Type B pancreatic cell (in vitro differentiated cells): Measurements from ENCODE around the gene HSFX3. TPM values are rescaled to one million over a fixed set of nuclear protein-coding genes. Genes with fewer than 3 reads are reported as not detected.
"Not testable (repeated sequence)": the region's sequence is repeated elsewhere in the genome, so short reads cannot be mapped to it uniquely, and the experiment has no call there.

Source experiments
- DNase-seq: peaks from one replicate; pipeline ENCODE4 v3.0.0; 2021; ENCODE audit warnings: mixed read lengths; ENCODE audit not compliant: unreplicated experiment; ENCODE audit errors: extremely low spot score
- H3K27ac Mint-ChIP-seq: 2 replicates; pipeline ENCODE4 v1.8.0; 2021; ENCODE audit warnings: mild to moderate bottlenecking, mixed read lengths
- H3K27me3 Mint-ChIP-seq: 2 replicates; pipeline ENCODE4 v1.8.0; 2021; ENCODE audit warnings: mixed read lengths
- H3K36me3 Mint-ChIP-seq: 2 replicates; pipeline ENCODE4 v1.8.0; 2021; ENCODE audit warnings: mixed read lengths
- H3K4me1 Mint-ChIP-seq: one replicate; pipeline ENCODE4 v1.8.0; 2021; ENCODE audit warnings: mixed read lengths; ENCODE audit not compliant: unreplicated experiment
- H3K4me3 Mint-ChIP-seq: 2 replicates; pipeline ENCODE4 v1.8.0; 2021; ENCODE audit warnings: mild to moderate bottlenecking, mixed read lengths
- H3K9me3 Mint-ChIP-seq: 2 replicates; pipeline ENCODE4 v1.8.0; 2021; ENCODE audit warnings: mixed read lengths
- total RNA-seq: library from RNA; stranded (reverse); gene quantifications from 2 replicates; pipeline ENCODE4 v1.2.1, GENCODE V29; 2021; ENCODE audit warnings: low replicate concordance
- TF ChIP-seq, protein P1 (sequence below): fragments of 200-600 bp; sonication (generic); conservative IDR thresholded peaks from 2 replicates; pipeline ENCODE4 v1.5.0; 2021; ENCODE audit warnings: antibody characterized with exemption, mild to moderate bottlenecking

The HSFX3 gene
- total RNA-seq, 1 donor from 2014 or later: not detected

DNA sequence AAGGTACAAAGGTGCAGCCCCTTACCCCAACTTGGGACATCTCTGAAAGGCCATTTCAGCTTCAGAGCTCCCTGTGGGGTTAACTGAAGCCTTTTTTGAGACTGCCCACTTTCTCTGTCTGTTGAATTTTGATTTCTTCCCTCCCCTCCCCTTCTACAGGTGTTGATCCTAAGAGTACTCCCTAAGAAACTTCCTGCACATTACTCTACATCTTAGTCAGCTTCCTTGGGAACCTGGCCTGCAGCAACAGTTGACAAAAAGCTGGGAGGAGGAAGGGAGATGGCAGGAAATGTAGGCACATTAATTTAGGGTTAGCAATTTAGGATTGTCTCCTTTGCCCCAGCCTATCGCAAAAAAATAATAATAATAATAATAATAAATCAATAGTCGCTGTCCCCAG lies 43.4 kb downstream of the HSFX3 start:
- Mint-ChIP-seq H3K9me3 (no peaks in the 10 kb centered on the region), H3K27ac (peak overlapping the region; percentile 80), H3K36me3 (peaks cover 3% of the 10 kb centered on the region), H3K4me1 (peaks cover 4% of the 10 kb centered on the region), H3K4me3 (no peak overlapping the region), H3K27me3 (no peaks in the 10 kb centered on the region)
- no peak for DNase-seq
- TF ChIP-seq, protein P1, sequence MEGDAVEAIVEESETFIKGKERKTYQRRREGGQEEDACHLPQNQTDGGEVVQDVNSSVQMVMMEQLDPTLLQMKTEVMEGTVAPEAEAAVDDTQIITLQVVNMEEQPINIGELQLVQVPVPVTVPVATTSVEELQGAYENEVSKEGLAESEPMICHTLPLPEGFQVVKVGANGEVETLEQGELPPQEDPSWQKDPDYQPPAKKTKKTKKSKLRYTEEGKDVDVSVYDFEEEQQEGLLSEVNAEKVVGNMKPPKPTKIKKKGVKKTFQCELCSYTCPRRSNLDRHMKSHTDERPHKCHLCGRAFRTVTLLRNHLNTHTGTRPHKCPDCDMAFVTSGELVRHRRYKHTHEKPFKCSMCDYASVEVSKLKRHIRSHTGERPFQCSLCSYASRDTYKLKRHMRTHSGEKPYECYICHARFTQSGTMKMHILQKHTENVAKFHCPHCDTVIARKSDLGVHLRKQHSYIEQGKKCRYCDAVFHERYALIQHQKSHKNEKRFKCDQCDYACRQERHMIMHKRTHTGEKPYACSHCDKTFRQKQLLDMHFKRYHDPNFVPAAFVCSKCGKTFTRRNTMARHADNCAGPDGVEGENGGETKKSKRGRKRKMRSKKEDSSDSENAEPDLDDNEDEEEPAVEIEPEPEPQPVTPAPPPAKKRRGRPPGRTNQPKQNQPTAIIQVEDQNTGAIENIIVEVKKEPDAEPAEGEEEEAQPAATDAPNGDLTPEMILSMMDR: no peak

DNA sequence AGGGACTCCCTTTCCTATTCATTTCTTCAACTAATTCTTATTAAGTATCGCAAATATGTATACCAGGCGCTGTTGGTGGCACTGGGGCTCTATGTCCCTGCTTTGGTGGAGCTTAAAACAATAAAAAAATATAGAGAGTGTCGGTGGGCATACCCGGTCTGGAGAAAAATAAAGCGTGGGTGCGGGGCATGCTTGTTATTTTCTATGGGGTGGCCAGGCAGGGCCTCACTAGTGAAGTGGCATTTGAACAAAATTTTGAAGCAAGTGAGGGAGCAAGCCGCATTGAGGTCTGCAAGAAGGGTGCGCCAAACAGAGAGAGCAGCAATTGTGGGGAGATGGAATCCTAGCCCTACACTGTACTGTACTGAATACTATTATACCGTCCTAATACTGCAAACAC lies 44.1 kb downstream of the HSFX3 start:
- Mint-ChIP-seq H3K27ac (peak overlapping the region; percentile 80), H3K27me3 (no peaks in the 10 kb centered on the region)

DNA sequence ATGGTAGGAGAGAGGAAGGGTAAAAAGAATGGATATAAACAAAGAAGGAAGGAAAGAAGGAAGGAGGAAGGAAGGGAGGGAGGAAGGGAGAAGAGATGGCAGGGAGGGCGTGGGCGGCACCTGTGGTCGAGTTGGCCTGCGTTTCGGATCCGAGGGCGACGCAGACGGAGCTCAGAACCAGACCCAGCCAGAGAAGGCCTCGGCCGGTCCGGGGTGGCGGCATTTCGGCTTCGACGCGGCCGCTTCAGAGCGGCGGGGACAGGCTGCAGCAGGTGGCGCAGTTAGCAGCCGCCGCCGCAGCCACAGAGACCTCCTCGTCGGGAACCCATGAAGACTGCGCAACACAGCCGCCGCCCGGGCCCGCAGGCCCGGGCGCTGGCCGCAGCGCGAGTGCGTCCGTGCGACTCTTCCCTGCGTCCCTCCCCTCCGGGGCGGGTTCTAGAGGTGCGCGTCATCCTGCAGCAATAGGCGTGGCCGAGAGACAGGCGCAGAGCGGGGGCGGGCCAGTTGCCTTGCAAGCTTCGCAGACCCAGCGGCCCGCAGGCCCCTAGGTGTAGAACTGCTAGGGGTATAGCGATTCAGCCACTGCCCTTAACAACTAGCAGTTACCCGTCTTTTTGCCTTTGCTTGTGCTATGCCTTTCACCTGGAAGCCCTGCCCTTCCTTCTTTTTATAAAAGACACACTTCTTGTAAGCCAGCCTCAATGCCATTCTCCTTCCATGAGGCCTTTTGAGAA lies 44.6 kb downstream of the HSFX3 start, which contains the start of gene IDS:
IDS (minus strand) TSS at position 392 of the 737 bp plus-strand sequence; CDS start at position 223, 169 bp downstream.
- H3K9me3 Mint-ChIP-seq: no peaks in the 10 kb centered on the region
- peak within 1 kb of the TSS; percentile 87 for H3K4me3 Mint-ChIP-seq
- H3K27ac Mint-ChIP-seq: peak within 1 kb of the TSS; percentile 86
- H3K36me3 Mint-ChIP-seq: peaks cover 3% of the 10 kb centered on the region
- H3K4me1 Mint-ChIP-seq: peaks cover under 1% of the 10 kb centered on the region
- TF ChIP-seq, protein P1: no peak
- H3K27me3 Mint-ChIP-seq: no peaks in the 10 kb centered on the region
- DNase-seq: peak; percentile 85

More for the DNA sequence above, 44.1 kb downstream of the HSFX3 start:
- DNase-seq: no peak
- H3K36me3 Mint-ChIP-seq: peaks cover 3% of the 10 kb centered on the region
- TF ChIP-seq, protein P1: no peak
- peaks cover 4% of the 10 kb centered on the region for H3K4me1 Mint-ChIP-seq
- H3K4me3 Mint-ChIP-seq: peak overlapping the region; percentile 87
- no peaks in the 10 kb centered on the region for H3K9me3 Mint-ChIP-seq

DNA sequence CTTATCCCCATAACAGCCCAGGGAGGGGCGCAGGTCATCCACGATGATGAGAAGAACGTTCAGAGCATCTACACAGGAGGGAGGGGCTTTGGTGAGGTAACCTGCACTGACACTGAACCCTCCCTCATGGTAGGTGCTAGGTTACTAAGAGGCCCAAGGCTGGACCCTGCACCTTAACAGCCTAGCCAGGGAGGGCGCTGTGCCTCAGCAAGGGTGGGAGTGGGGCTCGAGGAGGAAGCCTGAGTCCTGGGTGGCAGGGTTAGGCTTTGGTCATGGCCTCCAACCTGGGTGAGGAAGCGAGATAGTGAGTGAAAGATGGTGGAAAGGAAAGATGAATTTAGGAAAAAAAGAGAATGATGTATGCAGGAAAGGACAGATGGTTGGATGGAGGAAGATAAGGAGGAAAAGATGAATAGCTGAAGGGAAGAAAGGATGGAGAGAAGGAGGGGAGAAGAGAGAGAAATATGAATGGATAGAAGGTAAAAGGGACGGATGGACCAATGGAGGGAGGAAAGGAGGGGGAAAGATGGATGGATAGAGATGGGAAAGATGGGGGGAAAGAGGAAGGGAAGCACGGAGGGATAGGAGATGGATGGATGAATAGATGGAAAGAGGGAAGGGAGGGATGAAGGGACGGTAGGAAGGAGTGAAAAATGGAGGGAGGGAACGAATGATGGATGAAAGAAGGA lies 45.4 kb downstream of the HSFX3 start:
- H3K27ac Mint-ChIP-seq: peak overlapping the region; percentile 86
- DNase-seq: no peak

DNA sequence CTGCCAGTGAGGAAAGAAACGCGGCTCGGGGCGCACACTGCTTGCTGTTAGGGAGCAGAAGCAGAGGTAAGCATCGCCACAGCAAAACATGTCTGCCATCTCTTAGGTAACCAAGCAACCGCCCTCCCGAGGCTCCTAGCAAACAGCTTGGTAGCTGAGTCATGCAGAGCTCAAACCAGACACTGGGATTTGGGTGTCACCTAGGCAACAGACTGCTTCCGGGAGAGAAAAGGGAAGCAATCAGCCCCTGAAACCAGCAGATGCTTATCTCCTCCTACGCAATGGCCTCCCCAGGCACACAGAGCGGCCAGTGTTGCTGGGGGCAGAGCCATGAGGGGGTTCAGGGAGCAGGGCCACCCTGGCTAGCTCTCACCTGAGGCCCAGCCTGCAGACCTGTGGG lies 46.3 kb downstream of the HSFX3 start:
- H3K4me1 Mint-ChIP-seq, H3K27me3 Mint-ChIP-seq, DNase-seq, H3K4me3 Mint-ChIP-seq, H3K9me3 Mint-ChIP-seq, H3K27ac Mint-ChIP-seq, H3K36me3 Mint-ChIP-seq: not testable (repeated sequence)

More for the DNA sequence above, 45.4 kb downstream of the HSFX3 start:
- Mint-ChIP-seq H3K4me1 (no peaks in the 10 kb centered on the region), H3K36me3 (peaks cover 3% of the 10 kb centered on the region), H3K4me3 (peak overlapping the region; percentile 87), H3K9me3 (no peaks in the 10 kb centered on the region), H3K27me3 (no peaks in the 10 kb centered on the region)
- TF ChIP-seq, protein P1: peak; percentile 30

DNA sequence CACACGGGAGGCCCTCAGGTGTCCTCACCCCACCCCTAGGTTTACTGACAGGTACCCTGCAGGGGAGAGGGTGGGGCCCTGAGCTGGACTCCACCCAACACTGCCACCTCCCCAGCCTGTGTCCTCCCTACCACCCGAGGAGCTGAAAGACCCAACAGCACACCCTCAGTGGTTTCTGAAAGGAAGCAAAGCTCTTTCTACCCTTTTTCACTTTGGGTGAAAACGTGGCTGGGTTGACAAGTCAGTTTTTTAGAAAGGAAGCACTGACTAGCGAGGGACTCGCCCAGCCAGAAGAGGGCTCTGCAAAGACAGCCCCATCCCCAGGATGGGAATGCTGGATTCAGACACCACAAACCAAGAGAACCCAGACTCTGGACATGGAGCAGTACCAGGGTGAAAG lies 46.8 kb downstream of the HSFX3 start:
- not testable (repeated sequence) for H3K4me3 Mint-ChIP-seq, H3K27me3 Mint-ChIP-seq, H3K9me3 Mint-ChIP-seq, H3K27ac Mint-ChIP-seq, DNase-seq, H3K36me3 Mint-ChIP-seq, H3K4me1 Mint-ChIP-seq
